IMR-90 (cell line): ENCODE data around the gene TCF4. TPM values are rescaled to one million over a fixed set of nuclear protein-coding genes. Genes with fewer than 3 reads are reported as not detected.

Experiments
- ATAC-seq: fragments of 200-7000 bp; cut with Tn5 transposase; 2 replicates; pipeline ENCODE4 v1.9.1; 2020; ENCODE audit warnings: low read depth, mild to moderate bottlenecking, moderate library complexity
- BruUV-seq: library from RNA; stranded (reverse); fragments of 400-500 nt; replicated peaks from 2 replicates; lab custom pipeline; 2021; lab: Mats Ljungman, UMichigan
- CTCF ChIA-PET: fragments of 300-600 bp; formaldehyde crosslinking; extraction: SDS; loops from one replicate; lab custom pipeline; 2021; ENCODE audit warnings: antibody characterized with exemption; lab: Yijun Ruan, JAX
- POLR2A ChIA-PET: fragments of 300-600 bp; sonication (Branson Sonifier 250); formaldehyde crosslinking; loops from one replicate; lab custom pipeline; 2022; ENCODE audit warnings: antibody characterized with exemption; ENCODE audit not compliant: unreplicated experiment; lab: Charles Lee
- DNase-seq: peaks from one replicate; pipeline ENCODE4 v3.0.0; 2013
- H2AFZ ChIP-seq: replicated peaks from 2 replicates; pipeline ENCODE3; 2013; ENCODE audit warnings: low read length, mild to moderate bottlenecking; ENCODE audit not compliant: poor library complexity
- H2AK5ac ChIP-seq: 2 replicates; pipeline ENCODE4 v1.6.1; 2013; ENCODE audit warnings: low read depth, low read length, inconsistent platforms
- H2AK9ac ChIP-seq: replicated peaks from 2 replicates; pipeline ENCODE3; 2013; ENCODE audit warnings: mild to moderate bottlenecking, low read depth, low read length, moderate library complexity; ENCODE audit not compliant: poor library complexity
- H2BK120ac ChIP-seq: 2 replicates; pipeline ENCODE4 v1.6.1; 2013; ENCODE audit warnings: low read depth, low read length, inconsistent platforms
- H2BK15ac ChIP-seq: 3 replicates; pipeline ENCODE4 v1.6.1; 2013; ENCODE audit warnings: low read depth, low read length, inconsistent platforms
- H2BK20ac ChIP-seq: 2 replicates; pipeline ENCODE4 v1.6.1; 2013; ENCODE audit warnings: low read depth, mild to moderate bottlenecking, inconsistent platforms, low read length, moderate library complexity
- H2BK5ac ChIP-seq: 2 replicates; pipeline ENCODE4 v1.6.1; 2013; ENCODE audit warnings: mild to moderate bottlenecking, low read depth, low read length, inconsistent platforms; ENCODE audit not compliant: poor library complexity, severe bottlenecking
- H3K14ac ChIP-seq: replicated peaks from 2 replicates; pipeline ENCODE4 v1.6.1; 2013; ENCODE audit warnings: low read depth, low read length, inconsistent platforms
- H3K18ac ChIP-seq: 2 replicates; pipeline ENCODE4 v1.6.1; 2013; ENCODE audit warnings: low read depth, low read length, control low read depth
- H3K23ac ChIP-seq: 2 replicates; pipeline ENCODE4 v1.6.1; 2013; ENCODE audit warnings: low read depth, low read length, inconsistent platforms
- H3K27ac ChIP-seq: 2 replicates; pipeline ENCODE4 v1.5.1; 2013; ENCODE audit warnings: mild to moderate bottlenecking, control low read depth, low read length; ENCODE audit not compliant: insufficient read depth
- H3K27me3 ChIP-seq: 2 replicates; pipeline ENCODE4 v1.6.1; 2013; ENCODE audit warnings: low read length; ENCODE audit not compliant: control insufficient read depth, insufficient read depth
- H3K36me3 ChIP-seq: 2 replicates; pipeline ENCODE4 v1.6.1; 2013; ENCODE audit warnings: low read length, mixed read lengths; ENCODE audit not compliant: control insufficient read depth, insufficient read depth
- H3K4ac ChIP-seq: 2 replicates; pipeline ENCODE4 v1.6.1; 2013; ENCODE audit warnings: low read depth, low read length, inconsistent platforms
- H3K4me1 ChIP-seq: 2 replicates; pipeline ENCODE4 v1.6.1; 2013; ENCODE audit warnings: low read length, mixed read lengths; ENCODE audit not compliant: control insufficient read depth, insufficient read depth
- H3K4me2 ChIP-seq: 2 replicates; pipeline ENCODE4 v1.6.1; 2013; ENCODE audit warnings: low read depth, mild to moderate bottlenecking, control low read depth, low read length, moderate library complexity
- H3K4me3 ChIP-seq: 2 replicates; pipeline ENCODE4 v1.5.1; 2013; ENCODE audit warnings: low read depth, mild to moderate bottlenecking, control low read depth, low read length, moderate library complexity; ENCODE audit not compliant: insufficient read depth
- H3K56ac ChIP-seq: 2 replicates; pipeline ENCODE4 v1.6.1; 2013; ENCODE audit warnings: low read length, inconsistent platforms; ENCODE audit not compliant: insufficient read depth; ENCODE audit errors: extremely low read depth
- H3K79me1 ChIP-seq, 2 experiments: 2 replicates each; pipeline ENCODE4 v1.6.1; 2013; ENCODE audit warnings: low read length in 2 of 2, inconsistent platforms in 1 of 2, low read depth in 1 of 2
- H3K9ac ChIP-seq: 2 replicates; pipeline ENCODE4 v1.6.1; 2013; ENCODE audit warnings: low read depth, low read length, control low read depth
- H3K9me1 ChIP-seq: 2 replicates; pipeline ENCODE4 v1.6.1; 2013; ENCODE audit warnings: low read length, inconsistent platforms; ENCODE audit not compliant: insufficient read depth
- H3K9me3 ChIP-seq: 2 replicates; pipeline ENCODE4 v1.6.1; 2013; ENCODE audit warnings: low read length; ENCODE audit not compliant: control insufficient read depth, insufficient read depth
- H4K20me1 ChIP-seq: 2 replicates; pipeline ENCODE4 v1.6.1; 2013; ENCODE audit warnings: low read length, inconsistent platforms; ENCODE audit not compliant: insufficient read depth
- H4K5ac ChIP-seq: 2 replicates; pipeline ENCODE4 v1.6.1; 2013; ENCODE audit warnings: mild to moderate bottlenecking, low read depth, low read length, control low read depth
- H4K8ac ChIP-seq, 2 experiments: 2 replicates each; pipeline ENCODE4 v1.6.1; 2013; ENCODE audit warnings: low read depth in 2 of 2, low read length in 2 of 2, control low read depth in 1 of 2, inconsistent platforms in 1 of 2
- H4K91ac ChIP-seq: 2 replicates; pipeline ENCODE4 v1.6.1; 2013; ENCODE audit warnings: low read depth, low read length, inconsistent platforms; ENCODE audit not compliant: insufficient read depth
- BHLHE40 ChIP-seq: fragments of 150-350 bp; IDR thresholded peaks from 2 replicates; pipeline ENCODE4 v1.6.1; 2016; ENCODE audit warnings: mild to moderate bottlenecking, low read depth, low read length
- CEBPB ChIP-seq: IDR thresholded peaks from 2 replicates; pipeline ENCODE4 v1.6.1; 2012; ENCODE audit warnings: low read depth, low read length, improper control_type of control experiment
- CHD1 ChIP-seq: IDR thresholded peaks from 2 replicates; pipeline ENCODE4 v1.6.1; 2012; ENCODE audit warnings: low read depth, low read length, improper control_type of control experiment
- CTCF ChIP-seq: conservative IDR thresholded peaks from 2 replicates; pipeline ENCODE4 v1.5.1; 2012; ENCODE audit warnings: mild to moderate bottlenecking, low read depth, low read length, improper control_type of control experiment
- ELK1 ChIP-seq: fragments of 150-350 bp; IDR thresholded peaks from 2 replicates; pipeline ENCODE4 v1.6.1; 2016; ENCODE audit warnings: low read depth, mild to moderate bottlenecking, low read length, moderate library complexity, borderline replicate concordance
- FOS ChIP-seq: fragments of 150-350 bp; IDR thresholded peaks from 2 replicates; pipeline ENCODE4 v1.6.1; 2016; ENCODE audit warnings: low read depth, low read length
- MAFK ChIP-seq: IDR thresholded peaks from 2 replicates; pipeline ENCODE4 v1.6.1; 2012; ENCODE audit warnings: low read depth, low read length, improper control_type of control experiment
- MAZ ChIP-seq: IDR thresholded peaks from 2 replicates; pipeline ENCODE4 v1.6.1; 2012; ENCODE audit warnings: low read depth, mild to moderate bottlenecking, low read length, improper control_type of control experiment, moderate library complexity, borderline replicate concordance
- MXI1 ChIP-seq: IDR thresholded peaks from 2 replicates; pipeline ENCODE4 v1.6.1; 2012; ENCODE audit warnings: low read depth, mild to moderate bottlenecking, low read length, moderate library complexity, borderline replicate concordance
- NFE2L2 ChIP-seq: fragments of 150-350 bp; IDR thresholded peaks from 2 replicates; pipeline ENCODE4 v1.6.1; 2016; ENCODE audit warnings: low read depth, mild to moderate bottlenecking, low read length
- POLR2A ChIP-seq: IDR thresholded peaks from 2 replicates; pipeline ENCODE4 v1.6.1; 2012; ENCODE audit warnings: mild to moderate bottlenecking, low read depth, low read length
- RAD21 ChIP-seq: IDR thresholded peaks from 2 replicates; pipeline ENCODE4 v1.6.1; 2012; ENCODE audit warnings: low read length, improper control_type of control experiment
- RCOR1 ChIP-seq: IDR thresholded peaks from 2 replicates; pipeline ENCODE4 v1.6.1; 2012; ENCODE audit warnings: mild to moderate bottlenecking, low read length, improper control_type of control experiment; ENCODE audit not compliant: insufficient replicate concordance
- RFX5 ChIP-seq: IDR thresholded peaks from 2 replicates; pipeline ENCODE4 v1.8.0; 2012; ENCODE audit warnings: low read depth, mild to moderate bottlenecking, low read length, moderate library complexity
- SMC3 ChIP-seq: fragments of 150-350 bp; IDR thresholded peaks from 2 replicates; pipeline ENCODE4 v1.6.1; 2016; ENCODE audit warnings: low read depth, mild to moderate bottlenecking, antibody characterized with exemption, low read length, moderate library complexity
- USF2 ChIP-seq: fragments of 150-350 bp; IDR thresholded peaks from 2 replicates; pipeline ENCODE4 v1.6.1; 2017; ENCODE audit warnings: mild to moderate bottlenecking, antibody characterized with exemption, low read length, low read depth
- WGBS, 2 experiments: methylation state at CpG; one replicate each; pipeline versions ENCODE4 v1.1.5 to v1.1.7; 2013; ENCODE audit warnings: missing lambda C conversion rate in 2 of 2; ENCODE audit not compliant: insufficient read length in 1 of 2; ENCODE audit errors: extremely low coverage in 2 of 2; 5-methylcytosine and 5-hydroxymethylcytosine counted together
- dilution Hi-C: fragments of 300-500 bp; cut with HindIII; formaldehyde crosslinking; loops from one replicate; pipeline ENCODE4 v1.14.3; 2018; ENCODE audit warnings: low sequenced_read_pairs; ENCODE audit not compliant: unreplicated experiment
- in situ Hi-C: fragments of 300-500 bp; cut with MboI; formaldehyde crosslinking; loops from 3 replicates; pipeline ENCODE4 v1.14.3; 2019; ENCODE audit warnings: low sequenced_read_pairs, inconsistent platforms, mixed read lengths
- intact Hi-C: fragments of 100-400 bp; cut with micrococcal nuclease; formaldehyde crosslinking; loops from 2 replicates; pipeline ENCODE4 v1.10.0; 2022
- polyA plus RNA-seq, 3 experiments: library from polyadenylated mRNA; depleted of rRNA; stranded (reverse); fragments of >200 nt; gene quantifications; 2 replicates each; pipeline ENCODE4 v1.2.3, GENCODE V29; 2012; ENCODE audit warnings: low replicate concordance in 1 of 3
- total RNA-seq: library from RNA; depleted of rRNA; stranded (reverse); fragments of >200 nt; gene quantifications from 2 replicates; pipeline ENCODE4 v1.2.3, GENCODE V29; 2012

The TCF4 gene
- total and polyA plus RNA-seq, 2 of the 4 experiments (the other 2 are of a cell fraction) = 30.0 to 87.1 TPM

GRCh38 chr18:55416791-55417190 is 171.2 kb downstream of the TCF4 start:
- Histone ChIP-seq H2BK20ac (no peak overlapping the region), H3K9me3 (no peaks in the 10 kb centered on the region), H4K91ac (no peak overlapping the region), H3K4me1 (peaks cover 12% of the 10 kb centered on the region), H3K27me3 (no peaks in the 10 kb centered on the region), H3K79me1 (peaks cover 23 to 66% of the 10 kb centered on the region in 2 experiments), H4K8ac (peak overlapping the region in 1 of 2 experiments; percentile 10; a peak in 1 of 4 replicates), H2AFZ (no peak overlapping the region), H3K56ac (no peak overlapping the region), H3K14ac (no peak overlapping the region), H3K36me3 (no peaks in the 10 kb centered on the region), H4K5ac (no peak overlapping the region; the same call in 1 of the 2 replicates), H2BK5ac (no peak overlapping the region), H2AK9ac (no peak overlapping the region), H4K20me1 (no peaks in the 10 kb centered on the region; the same call in 1 of the 2 replicates), H3K27ac (no peak overlapping the region), H3K9ac (no peak overlapping the region), H2BK120ac (peak overlapping the region; percentile 1; the same call in 1 of the 2 replicates), H3K4me3 (no peak overlapping the region), H3K23ac (peak overlapping the region; percentile 0; the same call in 1 of the 2 replicates), H2AK5ac (no peak overlapping the region), H3K18ac (peak overlapping the region; percentile 34; the same call in 1 of the 2 replicates), H3K4me2 (peak overlapping the region; percentile 17; the same call in 1 of the 2 replicates), H3K9me1 (peaks cover 4% of the 10 kb centered on the region; the same call in 1 of the 2 replicates), H3K4ac (0 out of 2 replicates have a peak overlapping the region, but pooled peaks have one; percentile 30), H2BK15ac (no peak overlapping the region; the same call in 2 of the 3 replicates)
- ATAC-seq (no peak), DNase-seq (no peak)
- dilution Hi-C loops (no loop called here), intact Hi-C loops (loop anchor here (10.0 kb wide), 1 partner anchor 898 kb away; no protein-coding TSS in a partner anchor), in situ Hi-C loops (loop anchor here (5.0 to 25.0 kb wide), 4 partner anchors 171 to 1158 kb away; partner anchors contain the start of gene TCF4)
- no CpG with 5 or more reads among the region's 6 CpGs for WGBS, 2 experiments
- TF ChIP-seq CEBPB (no peak), RCOR1 (no peak), RFX5 (no peak), CTCF (no peak), POLR2A (no peak), BHLHE40 (no peak), CHD1 (no peak), NFE2L2 (no peak), SMC3 (no peak), USF2 (no peak), MAZ (no peak), MAFK (no peak), FOS (no peak), MXI1 (no peak), RAD21 (no peak), ELK1 (no peak)
- ChIA-PET POLR2A (no interaction called here), CTCF (interaction anchor here (2.1 to 2.2 kb wide), 2 partner anchors 10 to 182 kb away, joined by 8 to 11 read pairs; no protein-coding TSS in a partner anchor)
- no TSS peak for BruUV-seq
